ENCODE data around the gene EHD3.

GRCh38 chr2:31199206-31199605, 34.7 kb upstream of the EHD3 start:
- no peak for TF ChIP-seq SYNCRIP (IDR thresholded peaks at IDR 0.05; ENCODE audit: insufficient read depth, low read depth, low read length)
- no peak for TF ChIP-seq USF2 (IDR thresholded peaks at IDR 0.05; ENCODE audit: low read depth, low read length)
- TF ChIP-seq USF2 (CRISPR knock-in tag; IDR thresholded peaks at IDR 0.05; ENCODE audit: borderline replicate concordance), result no peak
- no peak for TF ChIP-seq CHD4 (IDR thresholded peaks at IDR 0.05; ENCODE audit: borderline replicate concordance, low read length)
- no peak for TF ChIP-seq HOMEZ (CRISPR knock-in tag; IDR thresholded peaks at IDR 0.05; ENCODE audit: low read depth)
- no peak for TF ChIP-seq CTCF (CRISPR knock-in tag; IDR thresholded peaks at IDR 0.05)
- no peak for TF ChIP-seq TBL1XR1 (IDR thresholded peaks at IDR 0.05; ENCODE audit: borderline replicate concordance, low read length, partially characterized antibody)
- TF ChIP-seq RAD21 (CRISPR knock-in tag; IDR thresholded peaks at IDR 0.05), result no peak
- no peak for TF ChIP-seq YY1 (IDR thresholded peaks at IDR 0.05; ENCODE audit: insufficient read depth, insufficient replicate concordance, low read depth, low read length)
- TF ChIP-seq MXI1 (IDR thresholded peaks at IDR 0.05; ENCODE audit: borderline replicate concordance, low read depth, low read length), result no peak
- TF ChIP-seq KLF16 (CRISPR knock-in tag; IDR thresholded peaks at IDR 0.05), result no peak

All from HepG2 (cell line).